HG03097 (cell line): ENCODE data around the gene NOL3.
A peak's percentile ranks its signal among the peaks of the same experiment; 100 is the strongest.

ENCODE experiments used
- ATAC-seq: cut with Tn5 transposase; IDR thresholded peaks from one replicate; pipeline ENCODE4 v1.9.1; 2021; ENCODE audit not compliant: unreplicated experiment, low FRiP score

Gene NOL3

DNA sequence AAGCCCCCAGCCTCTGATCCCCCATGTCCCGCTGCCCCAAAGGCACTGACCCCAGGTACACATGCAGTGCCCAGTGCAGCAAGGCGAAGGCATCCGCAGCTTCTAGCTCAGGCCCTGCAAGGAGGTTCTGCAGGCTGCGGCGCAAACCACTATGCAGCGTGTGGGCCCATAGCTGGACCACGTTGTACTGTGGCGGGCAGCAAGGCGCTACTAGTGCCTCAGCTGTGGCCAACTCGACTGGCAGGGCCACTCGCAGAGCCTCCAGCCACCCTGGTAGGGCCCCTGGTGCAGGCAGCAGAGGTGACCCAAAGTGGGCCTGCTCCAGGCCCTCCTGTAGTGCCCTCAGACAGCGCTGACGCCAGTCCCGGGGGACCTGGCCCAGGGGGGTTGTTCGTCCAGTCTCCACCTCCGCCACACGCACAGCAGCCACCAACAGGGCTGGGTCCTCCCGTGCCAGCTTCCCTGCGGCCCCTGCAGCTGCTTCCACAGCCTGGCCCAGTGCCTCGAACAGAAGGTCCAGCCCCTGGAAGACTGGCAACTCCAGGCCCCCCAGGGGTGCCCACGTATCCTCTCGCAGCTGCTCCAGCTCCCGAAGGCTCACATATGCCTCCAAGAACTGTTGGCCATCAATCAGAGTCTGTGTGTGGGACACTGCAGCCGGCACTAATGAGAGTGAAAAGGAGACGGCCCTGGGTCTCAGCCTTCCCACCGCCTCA, 17.0 kb downstream of the NOL3 start:
- ATAC-seq: no peak

DNA sequence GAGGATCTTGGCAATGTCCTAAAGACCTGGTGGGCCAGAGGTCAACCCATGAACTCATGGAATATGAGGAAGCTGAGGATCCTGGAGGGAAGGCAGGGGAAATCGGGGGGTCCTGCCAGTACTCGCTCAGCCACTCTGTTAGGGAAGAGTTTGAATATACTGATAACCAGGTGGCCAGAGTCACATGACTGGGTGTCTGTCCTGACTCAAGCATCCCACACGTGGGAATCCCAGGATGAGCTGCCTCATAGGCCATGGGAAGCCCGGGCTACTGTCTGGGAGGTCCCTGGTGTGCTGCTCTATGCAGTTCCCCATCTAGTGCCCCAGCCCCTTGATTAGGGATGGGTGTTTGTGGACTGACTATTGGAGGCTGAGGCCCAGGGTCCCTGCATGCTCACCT, 18.0 kb downstream of the NOL3 start:
- ATAC-seq: no peak

DNA sequence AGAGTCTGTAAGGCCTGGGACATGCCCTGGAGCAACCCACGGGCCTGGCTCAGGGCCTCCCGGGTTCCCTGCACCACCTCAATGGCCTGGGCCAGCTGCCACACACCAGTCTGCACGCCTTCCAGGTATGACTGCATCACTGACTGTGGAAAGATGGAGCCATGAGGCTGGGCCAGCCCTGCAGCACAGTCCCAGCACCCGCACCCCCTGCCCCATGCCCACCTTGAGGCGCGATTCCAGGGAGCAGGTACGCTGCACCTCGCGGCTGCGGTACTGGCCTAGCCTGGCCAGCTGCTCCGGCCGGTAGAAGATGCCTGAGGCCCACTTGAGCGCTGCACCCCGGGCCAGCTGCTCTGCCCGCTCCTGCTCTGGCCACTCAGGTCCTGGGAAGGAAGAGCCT, 18.5 kb downstream of the NOL3 start:
- ATAC-seq: no peak

DNA sequence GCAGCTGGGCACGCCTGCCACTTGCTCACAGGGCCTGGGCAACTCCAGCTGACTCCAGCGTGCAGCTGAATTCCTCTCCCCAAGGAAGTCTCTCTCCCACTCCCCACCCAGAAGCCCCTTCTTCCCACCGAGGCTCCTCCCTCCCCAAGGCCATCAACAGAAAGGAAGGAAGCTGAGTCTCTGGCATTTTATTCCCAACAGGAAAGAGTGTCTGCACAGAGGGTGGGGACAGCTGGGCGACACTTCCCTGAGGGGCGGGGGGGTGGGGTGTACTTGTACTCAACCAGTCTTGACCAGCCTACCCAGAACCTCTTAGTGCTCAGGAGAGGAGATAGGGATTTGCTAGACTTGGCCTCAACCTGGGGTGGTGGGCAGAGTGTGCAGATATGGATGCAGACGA, 19.7 kb downstream of the NOL3 start, which contains the start of gene EXOC3L1:
Gene EXOC3L1 (minus strand): TSS at position 96 of the 400 bp plus-strand sequence. CDS start 460 bp downstream, outside the sequence.
- ATAC-seq: no peak

DNA sequence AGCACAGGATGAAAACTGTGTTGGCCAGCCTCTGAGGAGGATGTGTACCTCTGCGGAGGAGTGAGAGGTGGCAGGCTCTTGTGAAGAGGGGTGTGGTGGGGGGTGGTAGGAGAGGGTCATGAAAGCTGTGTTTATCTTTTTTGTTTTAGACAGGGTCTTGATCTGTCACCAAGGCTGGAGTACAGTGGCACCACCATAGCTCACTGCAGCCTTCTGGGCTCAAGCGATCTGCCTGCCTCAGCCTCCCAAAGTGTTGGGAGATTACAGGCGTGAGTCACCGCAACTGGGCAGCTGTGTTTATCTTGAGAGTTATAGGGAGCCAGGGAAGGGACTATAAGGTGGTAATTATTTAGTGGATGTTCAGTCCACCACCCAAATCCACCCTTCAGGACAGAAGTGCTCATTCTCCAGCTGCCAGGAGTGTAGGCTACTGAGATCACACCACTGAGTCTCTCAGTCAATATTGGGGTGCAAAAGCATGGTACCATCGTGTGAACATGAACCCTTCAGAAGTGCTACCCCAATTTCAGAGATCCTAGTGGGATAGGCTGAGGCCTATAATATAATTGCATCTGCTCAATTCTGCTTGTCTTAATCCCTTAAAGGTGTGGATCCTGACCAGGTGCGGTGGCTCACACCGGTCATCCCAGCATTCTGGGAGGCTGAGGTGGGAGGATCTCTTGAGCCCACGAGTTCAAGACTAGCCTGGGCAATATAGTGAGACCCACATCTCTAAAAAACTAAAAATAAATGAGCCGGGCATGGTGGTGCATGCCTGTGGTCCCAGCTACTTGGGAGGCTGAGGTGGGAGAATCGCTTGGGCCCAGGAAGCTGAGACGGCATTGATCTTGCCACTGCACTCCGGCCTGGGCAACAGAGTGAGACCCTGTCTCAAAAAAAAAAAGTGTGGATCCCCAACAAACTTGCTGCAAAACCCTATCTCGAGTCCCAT, 20.4 kb downstream of the NOL3 start:
- no peak for ATAC-seq

DNA sequence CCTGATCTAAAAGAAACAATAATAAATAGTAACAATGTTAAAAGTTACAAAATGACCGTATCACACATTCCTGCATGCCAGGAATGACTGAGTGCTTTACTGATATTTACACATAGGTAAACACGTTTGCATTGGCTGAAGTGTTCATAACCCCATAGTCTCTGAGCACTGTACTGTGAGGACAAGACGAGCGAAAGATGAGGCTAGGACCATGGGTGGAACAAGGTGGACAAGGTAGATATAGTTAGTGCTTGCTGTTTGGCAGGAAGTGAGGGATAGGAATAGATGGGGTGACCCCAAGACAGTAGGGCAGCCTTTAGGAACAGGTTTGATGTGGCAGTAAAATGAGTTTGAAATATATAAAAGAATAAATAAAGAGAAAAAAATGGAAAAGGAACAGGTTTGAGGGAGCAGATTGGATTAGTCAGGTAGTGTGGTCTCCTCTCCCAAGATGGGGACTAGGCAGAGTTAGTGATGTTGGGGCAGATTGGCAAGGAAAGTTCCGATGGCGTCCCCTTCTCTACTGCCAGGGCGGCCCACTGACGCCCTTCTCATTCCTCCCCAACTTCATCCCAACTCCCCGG, 21.2 kb downstream of the NOL3 start:
- ATAC-seq: no peak

DNA sequence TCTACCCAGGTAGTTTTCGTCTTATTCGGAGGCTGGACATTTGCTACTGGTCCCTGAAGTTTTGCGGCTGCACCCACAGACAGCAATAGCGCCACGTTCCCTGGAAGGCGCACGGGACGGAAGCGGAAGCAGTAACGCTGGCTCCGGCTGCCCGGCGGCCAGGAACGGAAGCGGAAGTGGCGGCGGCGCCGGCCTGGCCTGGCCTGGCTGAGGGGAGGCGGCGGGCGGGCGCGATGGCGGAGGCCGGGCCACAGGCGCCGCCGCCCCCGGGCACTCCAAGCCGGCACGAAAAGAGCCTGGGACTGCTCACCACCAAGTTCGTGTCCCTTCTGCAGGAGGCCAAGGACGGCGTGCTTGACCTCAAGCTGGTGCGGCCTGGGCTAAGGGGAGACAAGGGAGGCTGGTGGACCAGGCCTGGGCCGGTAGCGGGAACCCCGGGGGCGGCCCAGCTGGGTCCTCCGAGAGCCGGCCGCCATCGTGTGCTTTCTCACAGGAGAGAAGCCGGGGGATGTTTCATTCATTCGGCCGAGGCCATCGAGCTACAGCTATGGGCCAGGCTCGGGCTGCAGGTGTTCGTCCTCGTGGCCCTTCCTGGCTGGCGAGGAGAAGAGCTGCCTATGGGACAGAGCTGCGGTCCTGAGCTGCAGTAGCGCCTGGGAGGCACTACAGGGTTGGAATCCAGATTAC, 21.8 kb downstream of the NOL3 start, which contains the start of gene E2F4:
Gene E2F4 (plus strand): TSS at position 161 of the 687 bp plus-strand sequence. CDS start 73 bp downstream, at position 234.
- peak; percentile 55 for ATAC-seq

DNA sequence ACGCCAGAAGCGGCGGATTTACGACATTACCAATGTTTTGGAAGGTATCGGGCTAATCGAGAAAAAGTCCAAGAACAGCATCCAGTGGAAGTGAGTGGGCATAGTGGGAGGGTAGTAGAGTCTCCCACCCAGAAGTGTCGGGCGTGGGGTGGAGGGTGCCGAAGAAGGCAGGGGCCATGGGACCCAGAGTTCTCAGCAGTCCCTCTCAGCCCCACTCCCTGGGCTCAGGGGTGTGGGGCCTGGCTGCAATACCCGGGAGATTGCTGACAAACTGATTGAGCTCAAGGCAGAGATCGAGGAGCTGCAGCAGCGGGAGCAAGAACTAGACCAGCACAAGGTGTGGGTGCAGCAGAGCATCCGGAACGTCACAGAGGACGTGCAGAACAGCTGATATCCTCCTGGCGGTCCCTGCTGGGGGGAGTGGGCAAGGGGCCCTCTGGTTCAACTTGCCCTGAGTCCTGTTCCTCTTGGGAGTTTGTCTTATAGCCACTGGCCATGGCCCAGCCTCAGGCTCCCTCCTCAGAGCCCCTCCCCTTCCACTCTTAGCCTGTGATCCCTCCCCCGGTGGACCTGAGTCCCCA, 22.5 kb downstream of the NOL3 start:
- no peak for ATAC-seq

DNA sequence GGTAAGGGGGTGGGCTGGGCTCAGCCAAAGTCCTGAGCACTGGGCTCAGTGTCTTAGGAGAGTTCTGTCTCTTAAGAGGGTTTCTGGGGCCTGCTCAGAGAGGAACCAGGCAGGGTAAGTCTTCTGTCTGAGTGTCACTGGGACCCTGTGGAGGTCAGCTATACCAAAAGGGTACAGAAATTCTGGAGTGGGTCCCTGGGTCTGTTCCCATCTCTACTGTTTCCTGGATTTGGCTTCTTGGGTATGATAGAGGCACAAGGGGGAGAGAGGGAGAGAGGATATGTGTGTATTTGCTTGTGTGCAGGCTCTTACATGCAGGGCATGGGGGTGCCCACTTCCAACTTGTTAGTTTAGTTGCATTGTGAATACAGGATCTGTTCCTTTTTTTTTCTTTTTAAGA, 23.2 kb downstream of the NOL3 start:
- no peak for ATAC-seq

DNA sequence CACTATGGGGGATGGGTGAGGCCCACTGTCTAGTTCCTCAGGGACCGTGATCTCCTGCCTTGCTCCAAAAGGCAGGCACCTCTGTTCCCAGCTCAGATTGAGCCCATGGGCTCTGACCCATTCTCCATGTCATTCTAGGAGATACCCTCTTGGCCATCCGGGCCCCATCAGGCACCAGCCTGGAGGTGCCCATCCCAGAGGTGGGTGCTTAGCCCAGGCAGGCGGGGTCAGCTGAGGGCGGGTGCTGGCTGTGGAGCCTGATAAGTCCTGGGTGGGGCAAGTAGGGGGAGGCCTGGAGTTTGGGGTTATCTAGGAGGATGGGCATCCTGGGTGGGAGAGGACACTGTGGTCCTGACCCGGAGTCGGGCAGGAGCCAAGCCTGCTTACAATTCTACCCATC, 23.9 kb downstream of the NOL3 start:
- ATAC-seq: no peak

DNA sequence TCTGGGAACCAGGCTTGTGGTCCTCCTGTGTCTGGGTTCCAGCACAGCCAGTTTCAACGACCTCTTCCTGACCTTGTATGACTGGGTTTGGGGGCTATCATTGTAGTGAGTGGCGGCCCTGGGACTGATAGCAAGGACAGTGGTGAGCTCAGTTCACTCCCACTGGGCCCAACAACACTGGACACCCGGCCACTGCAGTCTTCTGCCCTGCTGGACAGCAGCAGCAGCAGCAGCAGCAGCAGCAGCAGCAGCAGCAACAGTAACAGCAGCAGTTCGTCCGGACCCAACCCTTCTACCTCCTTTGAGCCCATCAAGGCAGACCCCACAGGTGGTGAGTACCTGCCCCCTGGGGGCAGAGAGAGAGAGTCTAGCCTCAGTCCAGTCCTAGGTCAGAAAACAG, 25.3 kb downstream of the NOL3 start:
- ATAC-seq: no peak

DNA sequence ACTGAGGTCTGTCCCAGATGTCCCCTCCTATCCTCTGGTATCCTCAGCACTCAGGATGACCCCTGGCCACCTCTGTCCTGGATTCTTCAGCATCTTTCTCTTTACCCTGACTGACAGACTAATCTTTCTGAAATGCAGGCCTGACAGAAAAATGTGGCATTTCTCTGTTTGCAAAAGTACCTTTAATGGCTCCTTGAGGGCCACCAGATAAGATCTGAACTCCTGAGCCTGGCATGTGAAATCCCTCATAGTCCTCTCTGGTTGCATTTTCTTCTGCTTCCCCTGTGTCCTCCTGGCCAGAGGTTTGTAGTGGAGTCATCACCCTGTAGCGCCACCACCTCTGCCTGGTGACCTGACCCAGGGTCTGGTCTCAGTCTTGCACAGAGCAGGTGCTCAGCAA, 26.5 kb downstream of the NOL3 start:
- ATAC-seq: no peak

DNA sequence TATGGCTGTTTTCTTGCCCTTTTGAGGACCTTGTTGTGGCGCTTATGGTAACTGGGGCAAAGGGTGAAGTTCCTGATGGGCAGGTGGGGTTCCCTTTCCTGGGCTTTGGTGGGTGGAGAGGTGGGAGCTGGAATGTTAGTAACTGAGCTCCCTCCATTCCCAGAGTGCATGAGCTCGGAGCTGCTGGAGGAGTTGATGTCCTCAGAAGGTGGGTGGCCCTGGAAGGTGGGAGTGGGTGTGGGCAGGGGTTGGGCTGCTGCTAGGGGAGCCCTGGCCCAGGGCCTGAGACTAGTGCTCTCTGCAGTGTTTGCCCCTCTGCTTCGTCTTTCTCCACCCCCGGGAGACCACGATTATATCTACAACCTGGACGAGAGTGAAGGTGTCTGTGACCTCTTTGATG, 27.4 kb downstream of the NOL3 start:
- no peak for ATAC-seq

DNA sequence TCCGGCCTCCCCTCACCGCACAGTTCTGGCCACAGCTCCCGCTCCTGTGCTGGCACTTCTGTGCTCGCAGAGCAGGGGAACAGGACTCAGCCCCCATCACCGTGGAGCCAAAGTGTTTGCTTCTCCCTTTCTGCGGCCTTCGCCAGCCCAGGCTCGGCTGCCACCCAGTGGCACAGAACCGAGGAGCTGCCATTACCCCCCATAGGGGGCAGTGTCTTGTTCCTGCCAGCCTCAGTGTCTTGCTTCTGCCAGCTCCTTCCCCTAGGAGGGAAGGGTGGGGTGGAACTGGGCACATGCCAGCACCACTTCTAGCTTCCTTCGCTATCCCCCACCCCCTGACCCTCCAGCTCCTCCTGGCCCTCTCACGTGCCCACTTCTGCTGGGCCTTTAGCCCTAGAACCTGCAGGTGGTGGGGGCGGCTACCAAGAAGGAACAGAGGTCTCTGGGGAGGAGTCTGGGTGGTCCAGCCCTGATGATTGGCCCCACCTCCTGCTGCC, 27.9 kb downstream of the NOL3 start:
- no peak for ATAC-seq

DNA sequence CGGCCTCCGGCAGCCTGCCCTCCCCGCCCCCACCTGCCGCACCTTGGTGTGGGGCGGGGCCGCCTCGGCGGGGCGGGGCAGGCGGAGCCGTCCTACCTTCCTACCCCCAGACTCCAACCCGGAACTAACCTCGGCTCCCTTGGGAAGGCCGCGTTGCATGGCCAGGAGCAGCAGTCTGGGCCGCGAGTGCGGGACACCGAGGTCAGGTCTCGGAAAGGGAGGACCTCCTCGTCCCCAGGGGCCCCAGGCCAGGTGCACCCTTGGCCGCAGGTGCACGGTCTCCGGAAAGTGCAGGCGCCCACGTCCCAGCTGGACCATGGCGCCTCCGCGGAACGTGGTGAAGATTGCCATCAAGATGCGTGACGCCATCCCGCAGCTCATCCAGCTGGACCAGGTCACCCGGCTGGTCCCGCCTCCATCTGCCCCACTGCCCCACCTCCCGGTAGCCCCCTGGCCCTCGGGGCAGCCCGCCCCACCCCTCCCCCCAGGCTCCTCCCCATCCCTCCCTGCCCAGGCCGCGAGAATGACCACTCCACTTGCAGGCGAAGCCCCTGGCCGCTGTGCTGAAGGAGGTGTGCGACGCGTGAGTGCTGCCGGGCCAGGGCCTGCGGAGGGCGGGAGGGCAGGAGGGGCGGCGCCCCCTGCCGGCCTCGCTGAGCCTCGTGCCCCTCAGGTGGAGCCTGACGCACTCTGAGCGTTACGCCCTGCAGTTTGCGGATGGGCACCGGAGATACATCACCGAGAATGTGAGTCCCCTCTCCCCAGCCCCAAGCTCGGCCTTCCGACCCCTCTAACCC, 28.9 kb downstream of the NOL3 start, which contains the start of gene ELMO3:
Gene ELMO3 (plus strand): TSS at position 121 of the 797 bp plus-strand sequence. CDS start 196 bp downstream, at position 317.
- ATAC-seq: no peak

DNA sequence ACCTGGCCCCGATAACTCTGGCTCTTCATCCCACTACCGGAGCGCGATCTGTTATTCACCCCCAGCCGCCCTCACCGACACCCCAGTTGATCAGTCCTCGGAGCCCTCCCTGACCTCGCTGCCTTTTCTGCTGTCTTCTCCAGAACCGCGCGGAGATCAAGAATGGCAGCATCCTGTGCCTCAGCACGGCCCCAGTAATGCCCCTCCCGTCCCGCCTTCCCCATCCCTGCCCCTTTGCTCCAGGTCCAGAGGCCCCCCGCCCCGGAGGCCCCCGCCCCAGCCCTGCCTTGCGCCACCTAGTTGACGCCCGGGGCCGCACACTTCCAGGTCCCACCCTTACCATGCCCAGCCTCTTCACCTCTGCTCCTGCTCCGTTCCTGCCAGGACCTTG, 29.5 kb downstream of the NOL3 start:
- no peak for ATAC-seq

DNA sequence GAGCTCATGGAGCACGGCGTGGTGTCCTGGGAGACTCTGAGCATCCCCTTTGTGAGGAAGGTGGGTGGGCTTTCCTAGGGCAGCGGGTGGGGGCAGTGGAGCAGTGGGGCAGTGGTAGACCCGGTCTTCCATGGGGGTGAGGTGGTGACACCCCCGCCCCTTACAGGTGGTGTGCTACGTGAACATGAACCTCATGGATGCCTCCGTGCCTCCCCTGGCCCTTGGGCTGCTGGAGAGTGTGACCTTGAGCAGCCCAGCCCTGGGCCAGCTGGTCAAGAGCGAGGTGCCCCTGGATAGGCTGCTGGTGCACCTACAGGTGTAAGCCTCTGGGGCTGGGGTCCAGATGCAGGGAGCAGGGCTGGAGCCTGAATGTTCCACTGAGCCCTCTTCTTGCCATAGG, 30.2 kb downstream of the NOL3 start:
- no peak for ATAC-seq

DNA sequence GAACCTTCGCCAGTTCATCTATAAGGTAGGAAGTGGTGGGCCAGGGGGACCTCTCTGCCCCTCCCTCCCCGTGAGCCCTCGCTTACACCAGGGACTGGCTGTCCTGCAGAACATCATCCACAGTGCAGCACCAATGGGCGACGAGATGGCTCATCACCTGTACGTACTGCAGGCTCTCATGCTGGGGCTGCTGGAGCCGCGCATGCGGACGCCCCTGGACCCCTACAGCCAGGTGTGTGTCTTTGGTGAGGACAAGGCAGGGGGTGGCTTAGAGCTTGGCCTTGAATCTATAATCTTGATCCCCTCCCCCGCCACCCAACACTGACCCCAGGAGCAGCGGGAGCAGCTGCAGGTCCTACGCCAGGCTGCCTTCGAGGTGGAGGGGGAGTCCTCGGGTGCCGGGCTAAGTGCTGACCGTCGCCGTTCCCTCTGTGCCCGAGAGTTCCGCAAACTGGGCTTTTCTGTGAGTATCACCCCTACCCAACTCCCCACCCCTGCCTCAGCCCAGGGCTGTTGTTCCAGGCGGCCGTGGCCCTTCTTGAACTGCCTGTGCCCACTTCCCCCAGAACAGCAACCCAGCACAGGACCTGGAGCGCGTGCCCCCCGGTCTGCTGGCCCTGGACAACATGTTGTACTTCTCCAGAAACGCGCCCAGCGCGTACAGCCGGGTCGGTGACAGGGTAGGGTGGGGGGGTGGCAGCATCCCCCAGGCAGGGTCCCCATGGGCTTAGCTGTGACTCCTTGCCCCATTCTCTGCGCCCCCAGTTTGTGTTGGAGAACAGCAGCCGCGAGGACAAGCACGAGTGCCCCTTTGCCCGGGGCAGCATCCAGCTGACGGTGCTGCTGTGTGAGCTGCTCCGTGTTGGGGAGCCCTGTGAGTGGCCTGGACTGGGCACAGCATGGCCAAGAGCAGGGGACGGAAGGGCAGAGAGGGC, 31.3 kb downstream of the NOL3 start:
- ATAC-seq: no peak
